ENCODE results near the gene CNTN5. TPM values are rescaled to one million over a fixed set of nuclear protein-coding genes. Genes with fewer than 3 reads are reported as not detected.

CNTN5 gene
- total and polyA plus RNA-seq, 10 of the 15 experiments (the other 5 are each of a cell fraction or from before 2014, with no cell fraction given): 0.01 TPM; not detected in 9

- SMC1A ChIA-PET (ENCODE audit: uncharacterized antibody, unreplicated experiment): interaction anchor here (1.3 to 1.9 kb wide), 2 partner anchors 8 kb away, joined by 3 to 4 read pairs; no protein-coding TSS in a partner anchor
- H4K20me1 ChIP-seq (ENCODE audit: control insufficient read depth, insufficient read depth): no peaks in the 10 kb centered on the region
- H3K36me3 ChIP-seq (ENCODE audit: control insufficient read depth in 2 of 2, insufficient read depth in 2 of 2, low read length in 1 of 2): no peaks in the 10 kb centered on the region
- CTCF ChIA-PET: interaction anchor here (1.1 kb wide), 1 partner anchor 40 kb away, joined by 3 read pairs; no protein-coding TSS in a partner anchor
- H3K4me2 ChIP-seq (ENCODE audit: control insufficient read depth, insufficient read depth): no peak overlapping the region
- peak; percentile 70 for ATAC-seq
- H3K27me3 ChIP-seq (replicated peaks in 1 of 2; ENCODE audit: control insufficient read depth in 2 of 2, insufficient read depth in 2 of 2, low read length in 1 of 2): no peaks in the 10 kb centered on the region
- BruUV-seq (replicated peaks): no TSS peak
- no peaks in the 10 kb centered on the region for H3K9me3 ChIP-seq (replicated peaks; ENCODE audit: control insufficient read depth, insufficient read depth, low read length)
- H3K9ac ChIP-seq (ENCODE audit: control insufficient read depth, insufficient read depth, low read length): no peak overlapping the region
- RAD21 ChIA-PET (ENCODE audit: unreplicated experiment): no interaction called here
- no peaks in the 10 kb centered on the region for H3K4me1 ChIP-seq (ENCODE audit: control insufficient read depth, insufficient read depth, low read length)
- H3K4me3 ChIP-seq: no peak overlapping the region
- H3K27ac ChIP-seq (ENCODE audit: control insufficient read depth, insufficient read depth): no peak overlapping the region
- in situ Hi-C loops (cut with MboI): no loop called here
- WGBS (ENCODE audit: insufficient coverage, insufficient replicate concordance, low lambda C conversion rate, missing lambda C conversion rate): 45% methylated on average over 3 of the region's 3 CpGs
- no peak for FAIRE-seq
- POLR2A ChIA-PET: no interaction called here
- TF ChIP-seq NFYB (IDR thresholded peaks at IDR 0.05; ENCODE audit: insufficient read depth, low read depth, low read length) (0 out of 2 replicates have a peak, but pooled peaks have one; percentile 21), SRF (IDR thresholded peaks at IDR 0.05; ENCODE audit: low read depth in 2 of 2, low read length in 2 of 2) (peak in 1 of 2 experiments; percentile 35; a peak in 1 of 4 replicates)
- TF ChIP-seq, protein P1, sequence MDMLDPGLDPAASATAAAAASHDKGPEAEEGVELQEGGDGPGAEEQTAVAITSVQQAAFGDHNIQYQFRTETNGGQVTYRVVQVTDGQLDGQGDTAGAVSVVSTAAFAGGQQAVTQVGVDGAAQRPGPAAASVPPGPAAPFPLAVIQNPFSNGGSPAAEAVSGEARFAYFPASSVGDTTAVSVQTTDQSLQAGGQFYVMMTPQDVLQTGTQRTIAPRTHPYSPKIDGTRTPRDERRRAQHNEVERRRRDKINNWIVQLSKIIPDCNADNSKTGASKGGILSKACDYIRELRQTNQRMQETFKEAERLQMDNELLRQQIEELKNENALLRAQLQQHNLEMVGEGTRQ (IDR thresholded peaks at IDR 0.05; ENCODE audit: borderline replicate concordance, low read depth, low read length): no peak
- no peaks in the 10 kb centered on the region for H3K79me2 ChIP-seq (ENCODE audit: control insufficient read depth, insufficient read depth, low read length)
- no peak overlapping the region for H2AFZ ChIP-seq (ENCODE audit: control insufficient read depth, low read depth, low read length)
- intact Hi-C loops (cut with micrococcal nuclease; ENCODE audit: unreplicated experiment): no loop called here
- DNase-seq (ENCODE audit: low read depth, low spot score): no peak
These were observed 527.5 kb downstream of the CNTN5 start for GRCh38 chr11:99548264-99548663.

DNA sequence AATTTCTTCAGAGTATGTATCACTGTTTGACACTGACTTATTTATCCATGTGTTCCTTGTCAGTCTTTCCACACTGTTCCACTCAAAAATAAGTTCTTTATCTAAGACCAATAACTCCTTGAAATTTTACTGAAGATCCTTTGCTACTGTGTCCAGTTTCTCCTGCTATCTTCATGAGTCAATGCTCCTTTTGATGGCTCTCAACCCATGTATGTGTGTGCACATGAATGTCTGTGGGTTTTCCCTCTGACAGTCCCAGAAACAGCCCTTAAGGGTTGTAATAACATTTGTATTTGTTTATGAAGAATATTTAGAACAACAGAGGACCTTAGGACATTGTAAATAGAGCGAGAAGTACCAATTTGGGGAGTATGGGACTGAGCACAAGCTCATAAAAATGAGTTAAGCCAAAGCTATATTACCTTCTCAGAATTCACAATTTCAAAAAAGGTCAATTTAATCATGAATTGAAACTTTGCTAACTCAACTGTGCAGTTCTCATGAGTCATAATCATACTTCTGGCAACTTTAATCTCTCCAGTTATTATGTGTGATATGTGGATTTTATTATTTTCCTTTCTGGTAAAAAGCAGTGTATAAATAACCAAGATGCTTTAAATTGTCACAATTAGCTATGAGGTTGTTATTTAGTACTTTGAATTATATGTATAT, 533.6 kb downstream of the CNTN5 start:
- POLR2A ChIA-PET: no interaction called here
- Histone ChIP-seq H3K4me3 (no peak overlapping the region), H3K36me3 (ENCODE audit: control insufficient read depth in 2 of 2, insufficient read depth in 2 of 2, low read length in 1 of 2) (no peaks in the 10 kb centered on the region), H3K9me3 (replicated peaks; ENCODE audit: control insufficient read depth, insufficient read depth, low read length) (no peaks in the 10 kb centered on the region), H3K27ac (ENCODE audit: control insufficient read depth, insufficient read depth) (no peak overlapping the region), H3K79me2 (ENCODE audit: control insufficient read depth, insufficient read depth, low read length) (no peaks in the 10 kb centered on the region), H3K27me3 (replicated peaks in 1 of 2; ENCODE audit: control insufficient read depth in 2 of 2, insufficient read depth in 2 of 2, low read length in 1 of 2) (no peaks in the 10 kb centered on the region), H4K20me1 (ENCODE audit: control insufficient read depth, insufficient read depth) (no peaks in the 10 kb centered on the region), H3K4me2 (ENCODE audit: control insufficient read depth, insufficient read depth) (no peak overlapping the region), H2AFZ (ENCODE audit: control insufficient read depth, low read depth, low read length) (no peak overlapping the region), H3K9ac (ENCODE audit: control insufficient read depth, insufficient read depth, low read length) (no peak overlapping the region), H3K4me1 (ENCODE audit: control insufficient read depth, insufficient read depth, low read length) (no peaks in the 10 kb centered on the region)
- in situ Hi-C loops (cut with MboI) (no loop called here), intact Hi-C loops (cut with micrococcal nuclease; ENCODE audit: unreplicated experiment) (no loop called here)
- FAIRE-seq (no peak), ATAC-seq (no peak), DNase-seq (ENCODE audit: low read depth, low spot score) (no peak)
- CTCF ChIA-PET: no interaction called here
- TF ChIP-seq CBX3 (IDR thresholded peaks at IDR 0.05; ENCODE audit: borderline replicate concordance, low read depth) (no peak), TCF12 (IDR thresholded peaks at IDR 0.05; ENCODE audit: low read depth, low read length) (no peak), BHLHE40 (IDR thresholded peaks at IDR 0.05; ENCODE audit: borderline replicate concordance in 1 of 2, low read depth in 2 of 2, low read length in 1 of 2) (no peak), MTA3 (IDR thresholded peaks at IDR 0.05; ENCODE audit: borderline replicate concordance, low read length) (no peak)
- RAD21 ChIA-PET (ENCODE audit: unreplicated experiment): interaction anchor here (0.7 to 2.0 kb wide), 2 partner anchors 9 to 19 kb away, joined by 3 to 4 read pairs; no protein-coding TSS in a partner anchor
- SMC1A ChIA-PET (ENCODE audit: uncharacterized antibody, unreplicated experiment): interaction anchor here (0.6 to 3.5 kb wide), 7 partner anchors 12 to 1664 kb away, joined by 3 to 25 read pairs (median 3); no protein-coding TSS in a partner anchor
- no TSS peak for BruUV-seq (replicated peaks)
- 0% methylated on average over 1 of the region's 1 CpG for WGBS (ENCODE audit: insufficient coverage, insufficient replicate concordance, low lambda C conversion rate, missing lambda C conversion rate)
